GM20431 (cell line): ENCODE data around the gene PFKP.
"Not testable (repeated sequence)": the region's sequence is repeated elsewhere in the genome, so short reads cannot be mapped to it uniquely, and the experiment has no call there.

Experiments used
- in situ Hi-C: fragments of 300-500 bp; cut with MseI, MboI; formaldehyde crosslinking; loops from one replicate; pipeline ENCODE4 v1.15.0; 2020; ENCODE audit warnings: low sequenced_read_pairs; ENCODE audit not compliant: unreplicated experiment

Gene PFKP

DNA sequence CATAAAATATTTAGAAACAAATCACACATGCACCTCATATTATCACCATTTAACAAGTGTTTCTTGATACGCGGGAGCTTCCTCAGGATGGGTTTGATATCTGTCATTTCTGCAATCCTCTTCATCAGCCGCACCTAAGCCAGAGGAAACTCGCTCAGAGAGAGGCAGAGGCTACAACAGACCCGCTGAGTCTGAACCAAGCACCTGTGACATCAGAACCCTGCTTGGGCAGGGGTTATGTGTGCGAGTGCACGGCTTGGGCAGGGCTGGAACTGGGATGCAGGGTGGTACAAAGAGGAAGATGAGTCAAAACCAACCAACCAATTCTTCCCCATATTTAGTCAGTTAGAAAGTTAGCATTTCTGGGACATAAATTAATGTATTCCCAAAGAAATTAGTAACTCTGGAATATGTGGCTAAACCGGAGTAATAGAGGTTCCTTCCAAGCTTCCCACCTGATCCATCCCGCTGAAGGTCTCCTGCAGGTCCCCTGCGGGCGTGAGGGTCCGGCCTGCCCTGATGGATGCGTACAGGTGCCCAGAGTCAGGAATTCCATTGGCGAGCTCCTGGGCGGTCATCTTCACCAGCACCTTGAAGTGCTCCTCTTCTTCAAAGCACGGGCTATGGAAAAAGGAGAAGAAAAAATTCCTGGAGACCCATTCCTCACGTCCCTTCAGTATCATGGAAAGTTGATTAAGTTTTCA, 79.9 kb downstream of the PFKP start:
- in situ Hi-C loops, result no loop called here

DNA sequence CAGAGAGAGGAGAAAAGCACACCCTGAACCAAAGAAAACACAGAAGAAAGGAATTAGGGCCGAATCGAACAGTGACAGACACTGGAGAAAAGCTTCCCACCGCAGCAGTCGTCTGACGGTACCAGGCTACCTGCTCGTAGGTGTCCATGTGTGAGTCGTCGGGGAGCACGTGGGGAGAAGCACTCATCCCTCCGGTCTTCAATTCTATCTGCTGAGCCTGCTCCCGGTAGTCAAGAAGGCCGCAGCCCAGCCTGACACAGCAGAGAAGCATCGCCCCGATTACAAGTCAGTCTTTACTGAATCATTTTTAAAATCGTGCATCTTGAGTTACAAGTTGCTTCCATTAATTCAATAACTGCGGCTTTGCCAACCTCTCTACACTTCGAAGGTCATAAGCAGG, 80.7 kb downstream of the PFKP start:
- in situ Hi-C loops, result no loop called here

DNA sequence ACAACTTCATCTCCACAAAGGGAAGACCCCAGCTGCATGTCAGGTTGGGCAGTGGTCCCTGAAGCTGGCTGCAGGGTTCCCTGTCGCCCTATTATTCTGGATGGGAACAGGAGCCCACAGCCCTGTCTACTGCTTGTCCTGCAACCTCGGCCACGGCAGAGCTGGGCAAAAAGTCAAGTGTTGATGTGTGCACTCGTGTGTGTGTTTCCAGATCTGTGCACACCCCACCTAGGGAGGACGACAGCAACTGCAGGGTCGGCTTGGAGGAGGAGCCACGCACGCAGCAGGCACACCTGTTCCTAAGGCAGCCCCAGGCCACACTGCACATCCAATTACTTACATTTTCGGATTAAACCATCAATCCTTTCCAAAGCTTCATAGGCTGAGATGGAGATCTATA, 81.6 kb downstream of the PFKP start:
- in situ Hi-C loops, result no loop called here

DNA sequence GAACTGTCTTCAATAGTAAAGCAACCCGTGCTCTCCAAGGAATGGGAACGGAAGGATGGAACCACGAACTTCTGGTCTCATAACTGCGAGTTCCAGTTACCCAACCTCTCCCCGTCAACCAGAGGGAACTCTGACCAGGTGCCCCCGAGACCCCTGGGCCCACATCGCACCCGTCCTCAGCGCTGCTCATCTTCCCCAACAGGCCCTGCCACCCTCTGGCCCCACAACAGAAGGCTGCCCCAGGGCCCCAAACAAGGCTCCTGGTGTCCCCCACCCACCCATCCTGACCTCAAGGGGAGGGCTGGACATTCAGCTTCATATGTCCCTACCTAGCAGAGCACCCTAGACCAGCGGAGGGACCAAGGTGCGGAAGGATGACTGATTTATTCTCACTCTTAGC, 82.6 kb downstream of the PFKP start:
- in situ Hi-C loops, result no loop called here

DNA sequence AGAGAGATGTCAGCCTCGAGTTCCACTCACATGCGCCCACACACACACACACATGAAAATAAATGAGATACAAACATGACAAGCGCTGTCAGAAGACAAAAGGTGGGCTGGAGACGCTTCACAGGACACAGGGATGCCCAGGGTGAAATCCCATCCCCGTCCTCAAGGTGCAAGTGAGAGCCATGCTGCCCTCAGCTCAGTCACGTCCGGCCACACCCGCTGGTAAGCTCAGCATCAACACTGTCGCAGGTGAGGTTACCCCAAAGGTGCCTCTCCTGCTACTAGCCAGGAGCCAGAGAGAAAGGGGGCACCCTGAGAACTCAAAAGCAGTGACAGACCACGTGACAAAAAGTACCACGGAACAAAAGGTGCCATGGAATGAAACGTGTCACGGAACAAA, 83.0 kb downstream of the PFKP start:
- in situ Hi-C loops, result no loop called here

DNA sequence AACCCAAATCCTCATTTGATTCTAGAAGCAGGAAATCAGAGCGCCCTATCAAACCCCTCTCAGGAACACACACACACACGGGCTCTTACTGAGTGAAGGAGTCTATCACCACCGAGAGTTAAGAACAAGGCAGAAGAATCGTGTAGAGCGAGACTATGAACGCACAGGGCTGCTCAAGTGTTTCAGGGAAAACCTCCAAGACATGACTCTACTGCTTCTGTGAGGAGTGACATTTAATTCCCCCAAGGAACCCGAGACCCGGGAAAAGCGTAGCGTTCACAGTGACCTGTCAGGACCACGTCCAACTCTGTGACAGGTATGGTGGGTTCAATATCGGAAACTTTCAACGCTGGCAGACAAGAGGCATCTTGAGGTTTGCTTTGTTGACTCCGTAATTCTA, 83.6 kb downstream of the PFKP start:
- in situ Hi-C loops, result no loop called here

DNA sequence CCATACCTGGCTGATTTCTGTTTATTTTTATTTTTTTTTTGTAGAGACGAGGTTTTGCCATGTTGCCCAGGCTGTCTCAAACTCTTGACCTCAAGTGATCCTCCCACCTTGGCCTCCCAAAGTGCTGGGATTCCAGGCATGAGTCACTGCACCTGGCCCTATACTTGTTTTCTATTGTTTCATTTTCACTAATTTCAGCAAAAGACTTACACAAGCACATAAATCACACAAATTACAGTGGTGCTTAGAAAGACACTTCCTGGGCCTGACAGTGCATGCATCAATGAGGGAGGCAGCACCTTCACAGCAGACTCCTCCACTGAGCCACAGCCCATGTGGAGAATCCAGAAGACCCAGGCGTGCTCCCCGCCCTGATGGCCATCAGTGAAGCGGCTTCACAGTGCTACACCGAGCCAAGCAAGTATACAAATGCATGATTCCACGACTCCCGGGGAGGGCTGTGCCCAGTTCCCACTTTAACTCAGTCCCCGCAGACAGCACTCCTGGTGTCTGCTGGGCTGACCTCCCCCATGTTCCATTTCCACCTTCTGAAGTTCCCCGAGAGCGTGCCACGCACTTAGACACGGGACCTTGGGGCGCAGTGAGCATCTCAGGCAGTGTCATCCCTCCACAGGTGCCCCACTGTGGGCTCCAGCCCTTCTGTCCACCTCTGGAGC, 84.7 kb downstream of the PFKP start:
- in situ Hi-C loops, result no loop called here

DNA sequence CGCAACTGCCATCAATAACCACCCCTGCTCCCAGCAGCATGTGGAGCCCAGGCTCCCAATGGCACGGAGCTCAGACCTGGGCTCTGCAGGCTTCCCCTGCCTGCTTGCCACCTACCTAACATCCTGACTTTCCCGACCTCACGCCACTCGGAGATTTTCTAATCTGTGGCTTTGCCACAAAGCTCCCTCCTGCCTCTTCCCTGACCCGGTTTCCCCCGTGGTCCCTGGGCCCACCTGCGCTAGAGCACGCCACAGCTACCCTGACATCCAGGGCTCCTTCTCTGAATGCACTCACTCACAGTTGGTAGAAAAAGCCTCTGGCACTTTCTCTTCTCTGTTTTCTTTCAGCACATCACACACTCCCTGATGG, 85.2 kb downstream of the PFKP start:
- in situ Hi-C loops, result no loop called here

DNA sequence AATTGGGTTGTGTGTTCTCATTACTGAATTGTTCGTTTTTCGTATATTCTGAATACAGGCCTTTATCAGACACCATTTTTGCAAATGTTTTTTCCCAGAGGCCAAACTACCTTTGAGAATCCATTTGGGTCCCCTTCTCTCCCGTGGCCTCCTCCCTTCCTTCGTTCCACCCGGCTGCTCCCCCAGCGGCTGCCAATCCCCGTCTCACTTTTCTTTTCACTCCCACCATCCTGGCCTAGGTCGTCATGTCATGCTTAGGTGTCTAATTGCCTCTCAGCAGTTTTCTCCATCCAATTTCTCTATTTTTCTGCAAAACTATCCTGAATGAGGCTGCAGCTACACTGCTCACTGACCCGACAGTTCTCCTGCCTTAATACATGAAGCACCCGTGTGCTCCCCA, 87.3 kb downstream of the PFKP start:
- in situ Hi-C loops, result no loop called here

DNA sequence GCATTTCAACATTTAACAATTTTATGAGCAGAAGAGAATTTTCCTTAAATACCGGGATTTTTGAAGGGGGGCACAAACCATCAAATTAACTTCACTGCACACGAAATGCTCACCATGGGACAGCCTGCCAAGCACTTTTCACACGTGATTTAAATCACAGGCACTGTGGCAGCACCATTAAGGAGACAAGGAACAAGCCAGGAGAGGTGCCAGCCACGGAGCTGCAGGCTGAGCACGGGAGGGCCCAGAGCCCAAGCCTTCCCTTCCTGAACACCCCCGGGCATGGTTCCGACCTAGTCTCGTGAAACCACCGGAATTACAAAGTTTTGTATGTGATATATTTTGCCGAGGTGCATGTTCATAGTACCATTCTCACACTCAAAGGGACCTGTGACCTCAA, 91.8 kb downstream of the PFKP start:
- in situ Hi-C loops, result no loop called here

DNA sequence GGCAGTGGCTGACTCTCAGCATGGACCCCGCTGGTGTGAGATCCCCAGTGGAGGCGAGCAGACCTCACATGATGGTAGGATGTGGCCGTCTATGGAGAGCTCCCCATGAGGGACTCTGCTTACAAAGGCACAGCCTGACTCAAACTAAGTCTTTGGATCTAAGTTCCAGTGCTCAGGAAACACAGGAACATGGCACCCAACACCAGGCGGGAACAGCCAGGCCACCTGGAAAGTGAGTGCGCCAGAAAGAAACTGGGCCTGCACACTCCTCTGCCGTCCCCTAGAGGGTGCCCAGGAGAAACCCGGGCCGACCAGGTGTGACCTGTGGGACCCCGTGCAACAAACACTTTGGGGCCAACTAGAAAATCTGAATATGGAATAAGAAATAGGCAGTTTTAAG, 95.2 kb downstream of the PFKP start:
- in situ Hi-C loops, result no loop called here

DNA sequence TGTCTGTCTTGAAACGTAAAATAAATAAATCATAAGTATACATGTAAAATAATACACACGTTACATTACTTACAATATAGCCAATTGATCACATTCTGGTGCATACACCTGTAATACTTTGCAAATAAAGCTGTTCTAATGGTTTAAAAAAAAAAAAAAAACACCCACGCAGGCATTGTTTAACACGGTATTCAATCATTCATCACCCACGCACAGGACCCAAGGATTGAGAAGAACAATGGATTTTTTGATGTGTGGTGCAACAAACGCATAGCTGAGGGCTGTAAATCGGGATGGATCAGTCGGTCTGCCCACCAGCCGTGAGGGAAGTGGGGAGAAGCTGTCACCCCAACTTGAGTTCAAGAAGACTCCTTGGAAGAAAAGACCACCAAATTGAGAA, 96.5 kb downstream of the PFKP start:
- in situ Hi-C loops, result no loop called here

DNA sequence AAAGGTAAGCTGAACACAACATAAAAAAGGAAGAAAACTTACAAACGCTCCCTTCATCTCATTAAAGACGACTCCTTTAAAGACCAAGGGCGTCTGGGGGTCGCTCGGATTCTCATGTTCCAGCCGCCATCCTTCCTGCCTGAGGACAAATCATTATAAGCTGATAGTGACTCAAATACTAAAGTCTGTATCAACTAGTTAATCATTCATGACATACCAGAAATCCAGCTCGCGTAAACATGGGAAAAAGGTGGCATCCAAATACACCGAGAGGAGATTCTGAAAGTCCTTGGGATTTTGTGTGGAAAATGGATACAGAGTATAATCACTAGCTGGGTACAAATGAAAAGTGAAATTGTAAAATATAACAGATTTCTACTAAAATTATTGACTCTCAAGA, 97.8 kb downstream of the PFKP start:
- in situ Hi-C loops, result no loop called here

DNA sequence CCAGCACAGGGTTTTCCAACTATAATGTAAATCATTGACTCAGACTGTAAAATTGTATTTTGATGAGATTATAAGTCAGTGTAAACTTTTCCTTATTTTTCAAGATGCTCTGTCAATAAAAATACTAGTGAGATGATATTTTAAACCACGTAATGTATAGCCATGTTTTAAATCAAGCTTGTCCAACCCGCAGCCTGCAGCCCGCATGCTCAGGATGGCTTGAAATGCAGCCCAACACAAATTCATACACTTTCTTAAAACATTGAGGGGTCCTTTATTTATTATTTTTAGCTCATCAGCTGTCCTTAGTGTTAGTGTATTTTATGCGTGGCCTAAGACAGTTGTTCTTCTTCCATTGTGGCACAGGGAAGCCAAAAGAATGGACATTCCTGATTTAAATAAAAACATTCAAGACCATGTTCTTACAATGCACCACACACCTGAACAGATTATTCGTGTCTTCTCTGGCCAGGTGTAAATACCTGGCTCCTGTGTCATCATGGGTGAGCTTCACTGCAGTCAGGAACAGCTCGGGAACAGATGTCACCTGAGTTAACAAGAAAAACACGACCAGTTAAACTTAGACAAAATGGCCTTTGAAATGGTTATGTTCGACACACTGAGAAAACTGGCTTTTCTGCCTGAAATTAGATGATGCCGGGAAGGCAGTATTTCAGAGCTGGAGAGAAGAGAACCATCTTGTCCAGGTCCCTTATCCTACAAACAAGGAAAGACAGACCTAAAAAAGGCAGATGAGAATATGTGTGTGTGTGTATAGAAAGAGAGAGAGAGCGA, 99.3 kb downstream of the PFKP start:
- in situ Hi-C loops, result no loop called here

DNA sequence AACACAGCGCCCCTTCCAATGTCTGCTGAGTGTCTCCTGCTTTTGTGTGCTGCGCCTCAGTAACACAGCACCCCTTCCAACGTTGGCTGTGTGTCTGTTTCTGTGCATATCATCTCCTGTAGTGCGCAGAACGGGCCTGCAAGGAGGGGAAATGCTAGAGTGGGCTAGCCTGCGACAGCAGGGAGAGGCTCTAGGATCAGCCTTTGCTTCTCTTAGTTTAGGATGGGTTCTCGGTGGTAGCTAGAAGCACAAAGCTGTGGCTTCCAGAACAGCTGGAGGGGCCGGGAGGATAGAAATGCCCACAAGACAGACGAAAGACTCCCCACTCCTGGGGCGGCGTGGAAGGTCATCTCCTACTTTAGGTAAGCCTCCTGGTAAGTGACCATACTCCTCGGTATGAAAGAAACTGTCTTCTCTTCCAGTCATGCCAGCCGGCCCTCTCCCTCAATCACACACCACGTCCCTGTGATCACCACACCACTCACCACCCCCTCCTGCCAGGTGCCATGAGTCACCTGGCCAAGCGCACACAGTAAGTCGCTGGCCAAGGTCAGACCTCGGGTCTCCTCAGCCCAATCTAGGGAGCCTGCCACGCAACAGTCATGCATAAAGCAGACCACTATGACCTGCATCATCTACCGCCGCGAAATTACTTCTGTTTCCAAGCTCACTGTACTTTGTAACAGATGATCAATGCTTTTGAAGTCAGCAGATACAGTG, 100.4 kb downstream of the PFKP start:
- in situ Hi-C loops, result no loop called here

DNA sequence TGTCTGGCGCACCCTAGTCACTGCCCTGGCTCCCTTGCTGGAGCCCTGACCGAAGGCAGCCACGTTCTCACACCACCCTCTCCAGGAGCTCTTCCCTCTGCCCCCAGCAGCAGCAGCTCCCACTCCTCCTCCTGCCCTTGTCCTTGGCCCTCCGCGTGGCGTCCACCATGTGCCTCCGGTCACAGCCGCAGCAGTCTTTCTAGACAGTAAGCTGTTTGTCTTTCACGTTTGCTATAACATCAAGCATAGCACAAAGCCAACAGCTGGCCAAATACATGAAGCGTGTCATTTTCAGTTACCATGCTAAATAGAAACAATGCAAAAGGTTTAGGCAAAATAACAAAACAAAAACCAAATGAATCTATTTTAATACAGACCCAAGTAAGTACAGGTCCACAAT, 101.9 kb downstream of the PFKP start:
- in situ Hi-C loops, result no loop called here

DNA sequence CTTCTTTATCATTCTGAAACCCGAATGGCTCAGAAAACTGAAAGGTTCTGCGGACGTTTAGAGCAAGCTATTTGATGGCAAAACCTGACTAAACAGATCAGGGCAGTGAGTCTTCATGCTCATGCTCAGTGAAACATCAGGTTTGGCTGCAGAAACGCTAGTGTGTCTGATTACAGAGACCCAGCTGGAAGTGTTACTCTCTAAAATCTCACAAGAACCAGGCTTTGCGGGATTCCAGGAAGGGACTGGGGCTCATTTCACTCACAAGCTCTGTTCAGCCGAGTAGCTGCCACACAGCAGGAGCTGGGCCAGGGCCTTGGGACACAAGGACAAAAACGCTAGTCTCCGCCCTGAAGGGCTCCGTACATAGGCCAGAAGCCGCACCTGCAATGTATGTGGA, 102.3 kb downstream of the PFKP start:
- in situ Hi-C loops, result no loop called here

DNA sequence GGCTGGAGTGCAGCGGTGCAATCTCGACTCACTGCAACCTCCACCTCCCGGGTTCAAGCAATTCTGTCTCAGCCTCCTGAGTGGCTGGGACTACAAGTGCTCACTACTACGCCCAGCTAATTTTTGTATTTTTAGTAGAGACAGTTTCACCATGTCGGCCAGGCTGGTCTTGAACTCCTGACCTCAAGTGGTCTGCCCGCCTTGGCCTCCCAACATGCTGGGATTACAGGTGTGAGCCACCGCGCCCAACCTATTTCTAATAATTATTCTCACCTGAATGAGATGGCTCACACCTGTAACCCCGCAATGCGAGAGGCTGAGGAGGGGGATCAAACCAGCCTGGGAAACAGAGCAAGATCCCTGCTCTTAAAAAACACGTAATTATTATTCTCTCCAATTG, 104.1 kb downstream of the PFKP start:
- in situ Hi-C loops, result not testable (repeated sequence)

DNA sequence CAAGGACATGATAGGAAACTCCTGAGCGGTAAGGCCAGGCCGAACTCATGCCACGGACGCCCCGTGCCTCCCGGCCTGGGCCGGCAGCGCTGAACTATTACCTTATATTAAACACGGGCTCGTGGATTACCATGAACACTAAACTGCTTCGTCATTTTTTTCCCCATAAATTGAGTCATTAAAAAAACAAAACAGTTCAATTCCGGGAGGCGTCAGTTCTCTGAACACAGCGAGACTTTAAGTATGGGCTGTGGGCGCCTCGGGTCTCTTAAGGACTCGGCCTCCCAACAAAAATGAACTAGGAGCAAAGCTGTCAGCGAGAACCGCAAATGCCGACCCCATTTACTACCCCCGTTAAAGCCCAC, 104.7 kb downstream of the PFKP start:
- in situ Hi-C loops, result no loop called here

DNA sequence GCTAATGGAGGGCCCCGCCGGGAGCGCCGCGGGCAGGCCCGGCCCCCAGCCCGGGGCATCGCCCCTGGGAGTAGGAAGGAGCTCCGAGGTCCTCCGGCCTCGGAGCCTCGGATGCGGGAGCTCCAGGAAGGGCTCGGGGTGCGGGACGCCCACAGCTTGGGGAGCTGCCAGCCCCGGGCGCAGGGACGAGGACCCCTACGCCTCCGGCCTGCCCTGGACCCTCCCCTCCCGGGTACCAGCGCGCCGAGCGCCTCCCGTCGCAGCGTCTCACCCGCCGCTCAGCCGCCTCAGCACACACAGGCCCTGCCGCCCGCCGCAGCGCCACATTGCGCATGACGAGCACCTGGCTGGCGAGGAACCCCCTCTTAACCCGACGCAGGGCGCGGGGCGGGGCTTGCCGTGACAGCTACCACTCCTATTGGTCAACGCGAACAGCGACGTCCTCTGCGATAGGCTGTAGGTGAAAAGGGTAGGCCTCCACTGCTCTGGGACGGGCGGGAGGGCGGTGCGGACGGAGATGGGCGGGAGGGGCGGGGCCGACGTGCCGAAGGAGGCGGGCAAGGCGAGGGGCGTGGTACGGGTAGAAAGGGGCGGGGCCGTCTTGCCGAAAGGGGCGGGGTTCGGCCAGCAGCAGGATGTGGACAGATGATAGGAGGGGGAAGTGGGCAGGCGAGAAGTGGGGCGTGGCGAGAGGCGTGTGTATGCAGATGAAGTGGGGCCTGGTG, 105.3 kb downstream of the PFKP start, which contains the start of gene PITRM1:
Gene PITRM1 (minus strand): TSS at position 337 of the 725 bp plus-strand sequence. CDS start 10 bp downstream, at position 327.
- in situ Hi-C loops, result no loop called here
